Right atrium auricular region (tissue), 2 donors: ENCODE data around the gene TNIP1. TPM values are rescaled to one million over a fixed set of nuclear protein-coding genes. Genes with fewer than 3 reads are reported as not detected.

Experiments used
- DNase-seq: peaks from one replicate; pipeline ENCODE4 v3.0.0-alpha.2; 2019; ENCODE audit warnings: low spot score
- H3K27ac ChIP-seq, 2 donors: fragments of 200-600 bp; sonication (generic); 1 replicate in 1 of 2; 2 replicates in 1 of 2; pipeline ENCODE4 v1.5.1; 2016 to 2019
- H3K27me3 ChIP-seq, 2 donors: fragments of 200-600 bp; sonication (generic); one replicate each; pipeline versions ENCODE4 v1.5.1 to v1.6.0; 2017 to 2019
- H3K36me3 ChIP-seq: fragments of 200-600 bp; sonication (generic); one replicate; pipeline ENCODE4 v1.5.1; 2016
- H3K4me1 ChIP-seq, 2 donors: fragments of 200-600 bp; sonication (generic); one replicate each; pipeline versions ENCODE4 v1.5.1 to v1.6.0; 2017 to 2019
- H3K4me3 ChIP-seq, 2 donors: fragments of 200-600 bp; sonication (generic); 1 replicate in 1 of 2; 2 replicates in 1 of 2; pipeline ENCODE4 v1.5.1; 2017 to 2019; ENCODE audit warnings: mild to moderate bottlenecking in 1 of 2, moderate library complexity in 1 of 2
- H3K9me3 ChIP-seq, 2 donors: fragments of 200-600 bp; sonication (generic); one replicate each; pipeline ENCODE4 v1.5.1; 2019
- total RNA-seq, 2 donors: library from RNA; depleted of rRNA; stranded (reverse); fragments of >200 nt; gene quantifications; one replicate each; pipeline ENCODE4 v1.1.0, GENCODE V29; 2016
- TF ChIP-seq, protein P1 (sequence below), 2 donors: fragments of 200-600 bp; sonication (generic); IDR thresholded peaks; one replicate each; pipeline ENCODE4 v1.5.1; 2019; ENCODE audit warnings: antibody characterized with exemption in 2 of 2

Gene TNIP1
- total RNA-seq, 2 donors from 2014 or later: 68.9 to 92.6 TPM

DNA sequence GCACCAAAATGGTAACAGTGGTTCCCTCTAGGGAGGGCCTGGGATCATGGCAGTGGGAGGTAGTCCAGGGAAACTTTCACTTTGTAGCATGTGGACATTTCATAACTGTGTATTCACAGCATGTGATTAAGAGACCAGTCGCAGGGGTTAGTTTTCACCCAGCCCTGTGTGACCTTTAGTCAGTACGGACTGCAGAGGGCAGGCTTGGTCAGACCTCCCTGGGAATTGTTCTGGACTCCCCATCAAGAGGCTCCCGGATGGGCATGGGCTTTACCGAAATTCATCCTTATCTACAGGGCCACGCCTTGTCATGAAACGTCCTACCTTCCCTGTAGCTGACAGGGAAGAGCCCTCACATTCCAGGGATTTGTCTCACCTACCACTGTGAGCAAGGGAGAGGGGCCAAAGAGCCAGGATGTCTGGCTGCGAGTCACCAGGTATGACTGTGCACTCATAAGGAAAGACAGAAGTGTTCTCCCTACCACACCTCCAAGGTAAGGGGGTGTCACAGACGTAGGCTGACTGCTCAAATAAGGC lies 40.6 kb downstream of the TNIP1 start:
- Histone ChIP-seq H3K4me3 (no peak overlapping the region), H3K9me3 (no peaks in the 10 kb centered on the region), H3K36me3 (peaks cover 62% of the 10 kb centered on the region), H3K27ac (peak overlapping the region; percentile 24 to 76), H3K27me3 (no peaks in the 10 kb centered on the region), H3K4me1 (peaks cover 0 to 39% of the 10 kb centered on the region in 2 donors)
- DNase-seq: no peak
- TF ChIP-seq, protein P1, sequence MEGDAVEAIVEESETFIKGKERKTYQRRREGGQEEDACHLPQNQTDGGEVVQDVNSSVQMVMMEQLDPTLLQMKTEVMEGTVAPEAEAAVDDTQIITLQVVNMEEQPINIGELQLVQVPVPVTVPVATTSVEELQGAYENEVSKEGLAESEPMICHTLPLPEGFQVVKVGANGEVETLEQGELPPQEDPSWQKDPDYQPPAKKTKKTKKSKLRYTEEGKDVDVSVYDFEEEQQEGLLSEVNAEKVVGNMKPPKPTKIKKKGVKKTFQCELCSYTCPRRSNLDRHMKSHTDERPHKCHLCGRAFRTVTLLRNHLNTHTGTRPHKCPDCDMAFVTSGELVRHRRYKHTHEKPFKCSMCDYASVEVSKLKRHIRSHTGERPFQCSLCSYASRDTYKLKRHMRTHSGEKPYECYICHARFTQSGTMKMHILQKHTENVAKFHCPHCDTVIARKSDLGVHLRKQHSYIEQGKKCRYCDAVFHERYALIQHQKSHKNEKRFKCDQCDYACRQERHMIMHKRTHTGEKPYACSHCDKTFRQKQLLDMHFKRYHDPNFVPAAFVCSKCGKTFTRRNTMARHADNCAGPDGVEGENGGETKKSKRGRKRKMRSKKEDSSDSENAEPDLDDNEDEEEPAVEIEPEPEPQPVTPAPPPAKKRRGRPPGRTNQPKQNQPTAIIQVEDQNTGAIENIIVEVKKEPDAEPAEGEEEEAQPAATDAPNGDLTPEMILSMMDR (IDR thresholded peaks at IDR 0.05): no peak

- H3K4me1 ChIP-seq: peaks cover 0 to 39% of the 10 kb centered on the region in 2 donors
- no peak for DNase-seq
- no peaks in the 10 kb centered on the region for H3K27me3 ChIP-seq
- H3K27ac ChIP-seq: peak overlapping the region; percentile 76
- H3K4me3 ChIP-seq: no peak overlapping the region
- H3K36me3 ChIP-seq: peaks cover 62% of the 10 kb centered on the region
- H3K9me3 ChIP-seq: no peaks in the 10 kb centered on the region
- TF ChIP-seq, protein P1 (IDR thresholded peaks at IDR 0.05): no peak
Observed at GRCh38 chr5:151039665-151040064, 41.2 kb downstream of the TNIP1 start.

DNA sequence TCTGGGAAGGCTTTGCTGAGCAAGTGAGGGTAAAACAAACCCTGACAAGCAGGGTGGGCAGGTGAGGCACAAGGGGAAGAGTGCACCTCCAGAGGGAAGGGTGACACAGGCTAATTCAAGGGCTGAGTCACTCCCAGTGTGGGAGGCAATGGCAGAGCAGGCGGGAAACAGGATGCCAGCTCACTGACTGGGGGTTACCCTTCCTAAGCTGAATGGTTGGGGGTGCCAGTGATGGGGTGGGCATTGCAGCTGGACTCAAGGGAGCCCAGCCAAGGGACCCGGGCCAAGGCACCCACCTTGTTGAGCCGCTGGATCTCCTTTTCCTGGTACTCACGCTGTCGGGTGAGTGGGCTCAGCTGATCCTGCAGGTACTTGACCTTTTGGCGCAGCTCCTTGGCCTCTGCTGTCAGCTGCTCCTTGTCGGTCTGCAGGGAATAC lies 42.0 kb downstream of the TNIP1 start:
- peak overlapping the region; percentile 76 for H3K27ac ChIP-seq
- peaks cover 0 to 39% of the 10 kb centered on the region in 2 donors for H3K4me1 ChIP-seq
- H3K4me3 ChIP-seq: no peak overlapping the region
- no peak for DNase-seq
- no peaks in the 10 kb centered on the region for H3K9me3 ChIP-seq
- H3K27me3 ChIP-seq: no peaks in the 10 kb centered on the region
- peaks cover 66% of the 10 kb centered on the region for H3K36me3 ChIP-seq
- TF ChIP-seq, protein P1 (IDR thresholded peaks at IDR 0.05): no peak

DNA sequence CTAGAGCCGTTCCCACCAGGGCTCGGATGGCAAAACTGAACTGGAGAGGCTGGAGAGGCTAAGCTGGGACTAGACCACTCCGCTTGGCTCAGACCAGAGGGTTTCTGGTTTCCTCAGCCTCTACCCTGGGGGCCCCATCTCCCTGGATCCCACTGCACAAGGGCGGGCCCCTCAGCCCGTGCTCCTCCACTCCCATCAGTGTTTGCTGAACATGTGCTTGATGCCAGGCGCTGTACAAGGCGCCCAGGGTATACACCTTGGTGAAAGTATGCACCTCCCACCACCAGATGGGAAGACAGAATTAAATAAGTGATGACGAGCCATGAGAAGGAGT lies 42.5 kb downstream of the TNIP1 start:
- peaks cover 69% of the 10 kb centered on the region for H3K36me3 ChIP-seq
- TF ChIP-seq, protein P1 (IDR thresholded peaks at IDR 0.05): no peak
- DNase-seq: no peak

GRCh38 chr5:151037561-151038411 lies 43.0 kb downstream of the TNIP1 start:
- DNase-seq: no peak
- Histone ChIP-seq H3K27ac (peak overlapping the region; percentile 76), H3K4me3 (no peak overlapping the region), H3K36me3 (peaks cover 69% of the 10 kb centered on the region), H3K9me3 (no peaks in the 10 kb centered on the region), H3K27me3 (no peaks in the 10 kb centered on the region), H3K4me1 (peaks cover 0 to 39% of the 10 kb centered on the region in 2 donors)
- TF ChIP-seq, protein P1 (IDR thresholded peaks at IDR 0.05): no peak

More for the DNA sequence above, 42.5 kb downstream of the TNIP1 start:
- H3K4me1 ChIP-seq: peaks cover 0 to 39% of the 10 kb centered on the region in 2 donors
- H3K27ac ChIP-seq: peak overlapping the region; percentile 76
- H3K27me3 ChIP-seq: no peaks in the 10 kb centered on the region
- H3K9me3 ChIP-seq: no peaks in the 10 kb centered on the region
- H3K4me3 ChIP-seq: no peak overlapping the region
